ENCODE results near the gene FRK.

DNA sequence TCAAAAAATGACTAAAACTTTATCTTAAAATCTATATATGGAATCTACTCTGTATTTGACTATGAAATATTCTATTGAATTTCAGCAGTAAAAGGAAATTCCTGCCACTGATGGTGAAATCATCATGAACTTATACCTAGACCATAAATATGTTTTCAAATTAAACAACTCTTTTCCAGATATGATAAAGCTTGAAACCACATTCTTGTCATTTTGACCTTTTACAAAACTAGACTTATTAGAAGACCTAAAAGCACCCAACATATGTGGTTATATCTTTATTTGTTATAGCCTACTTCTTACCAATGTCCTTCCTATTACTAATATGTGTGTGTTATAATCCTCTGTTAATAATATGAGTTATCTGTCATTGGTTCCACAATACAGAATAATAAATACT, 35.3 kb downstream of the FRK start:
- TF ChIP-seq, protein P1, sequence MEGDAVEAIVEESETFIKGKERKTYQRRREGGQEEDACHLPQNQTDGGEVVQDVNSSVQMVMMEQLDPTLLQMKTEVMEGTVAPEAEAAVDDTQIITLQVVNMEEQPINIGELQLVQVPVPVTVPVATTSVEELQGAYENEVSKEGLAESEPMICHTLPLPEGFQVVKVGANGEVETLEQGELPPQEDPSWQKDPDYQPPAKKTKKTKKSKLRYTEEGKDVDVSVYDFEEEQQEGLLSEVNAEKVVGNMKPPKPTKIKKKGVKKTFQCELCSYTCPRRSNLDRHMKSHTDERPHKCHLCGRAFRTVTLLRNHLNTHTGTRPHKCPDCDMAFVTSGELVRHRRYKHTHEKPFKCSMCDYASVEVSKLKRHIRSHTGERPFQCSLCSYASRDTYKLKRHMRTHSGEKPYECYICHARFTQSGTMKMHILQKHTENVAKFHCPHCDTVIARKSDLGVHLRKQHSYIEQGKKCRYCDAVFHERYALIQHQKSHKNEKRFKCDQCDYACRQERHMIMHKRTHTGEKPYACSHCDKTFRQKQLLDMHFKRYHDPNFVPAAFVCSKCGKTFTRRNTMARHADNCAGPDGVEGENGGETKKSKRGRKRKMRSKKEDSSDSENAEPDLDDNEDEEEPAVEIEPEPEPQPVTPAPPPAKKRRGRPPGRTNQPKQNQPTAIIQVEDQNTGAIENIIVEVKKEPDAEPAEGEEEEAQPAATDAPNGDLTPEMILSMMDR (conservative IDR thresholded peaks at IDR 0.05; ENCODE audit: low read length) = no peak
- no peak for TF ChIP-seq EZH2phosphoT487 (IDR thresholded peaks at IDR 0.05; ENCODE audit: borderline replicate concordance)

All from Loucy (cell line).